ENCODE results near the gene CCDC9B.

- no peak for TF ChIP-seq CTCF (IDR thresholded peaks at IDR 0.05)
- TF ChIP-seq EZH2 (IDR thresholded peaks at IDR 0.05): no peak
- no peak for TF ChIP-seq EZH2phosphoT487 (IDR thresholded peaks at IDR 0.05)
These were observed 4.6 kb upstream of the CCDC9B start for GRCh38 chr15:40345225-40345866.
